ENCODE results near the gene GRK4.

GRCh38 chr4:3054169-3054759 lies 90.9 kb downstream of the GRK4 start:
- no peak for TF ChIP-seq CTCF (IDR thresholded peaks at IDR 0.05)
- no peak for TF ChIP-seq POLR2A (IDR thresholded peaks at IDR 0.05)
- no peak for TF ChIP-seq EP300 (IDR thresholded peaks at IDR 0.05)
